ENCODE data around the gene ZNF70. TPM values are rescaled to one million over a fixed set of nuclear protein-coding genes. Genes with fewer than 3 reads are reported as not detected.

ZNF70 gene
- total and polyA plus RNA-seq, 10 of the 15 experiments (the other 5 are each of a cell fraction or from before 2014, with no cell fraction given): 0.15 to 2.3 (median 0.85) TPM

DNA sequence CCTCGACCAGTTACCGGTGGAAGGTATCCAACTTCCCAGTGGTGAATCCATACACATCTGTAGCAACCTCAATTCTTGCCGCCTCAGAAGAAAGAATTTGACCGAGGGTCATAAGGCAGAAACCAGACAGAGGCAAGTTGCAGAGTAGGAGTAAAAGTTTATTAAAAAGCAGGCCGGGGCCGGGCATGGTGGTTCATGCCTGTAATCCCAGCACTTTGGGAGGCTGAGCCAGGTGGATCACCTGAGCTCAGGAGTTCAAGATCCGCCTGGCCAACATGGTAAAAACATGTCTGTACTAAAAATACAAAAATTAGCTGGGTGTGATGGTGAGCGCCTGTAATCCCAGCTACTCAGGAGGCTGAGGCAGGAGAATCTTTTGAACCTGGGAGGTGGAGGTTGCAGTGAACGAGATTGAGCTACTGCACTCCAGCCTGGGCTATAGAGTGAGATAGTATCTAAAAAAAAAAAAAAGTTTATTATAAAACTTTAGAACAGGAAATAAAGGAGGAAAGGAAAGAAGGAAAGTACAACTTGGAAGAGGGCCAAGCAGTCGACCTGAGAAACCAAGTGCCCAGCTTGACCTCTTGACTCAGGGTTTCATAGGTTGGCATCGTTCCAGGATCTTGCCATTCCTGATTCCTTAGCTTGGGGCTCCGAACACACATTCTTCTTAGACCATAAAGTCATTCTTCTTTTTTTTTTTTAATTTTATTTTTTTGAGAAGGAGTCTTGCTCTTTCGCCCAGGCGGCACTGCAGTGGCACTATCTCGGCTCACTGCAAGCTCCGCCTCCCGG lies 32.3 kb downstream of the ZNF70 start (continued):
- TF ChIP-seq, protein P1, sequence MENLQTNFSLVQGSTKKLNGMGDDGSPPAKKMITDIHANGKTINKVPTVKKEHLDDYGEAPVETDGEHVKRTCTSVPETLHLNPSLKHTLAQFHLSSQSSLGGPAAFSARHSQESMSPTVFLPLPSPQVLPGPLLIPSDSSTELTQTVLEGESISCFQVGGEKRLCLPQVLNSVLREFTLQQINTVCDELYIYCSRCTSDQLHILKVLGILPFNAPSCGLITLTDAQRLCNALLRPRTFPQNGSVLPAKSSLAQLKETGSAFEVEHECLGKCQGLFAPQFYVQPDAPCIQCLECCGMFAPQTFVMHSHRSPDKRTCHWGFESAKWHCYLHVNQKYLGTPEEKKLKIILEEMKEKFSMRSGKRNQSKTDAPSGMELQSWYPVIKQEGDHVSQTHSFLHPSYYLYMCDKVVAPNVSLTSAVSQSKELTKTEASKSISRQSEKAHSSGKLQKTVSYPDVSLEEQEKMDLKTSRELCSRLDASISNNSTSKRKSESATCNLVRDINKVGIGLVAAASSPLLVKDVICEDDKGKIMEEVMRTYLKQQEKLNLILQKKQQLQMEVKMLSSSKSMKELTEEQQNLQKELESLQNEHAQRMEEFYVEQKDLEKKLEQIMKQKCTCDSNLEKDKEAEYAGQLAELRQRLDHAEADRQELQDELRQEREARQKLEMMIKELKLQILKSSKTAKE (IDR thresholded peaks at IDR 0.05; ENCODE audit: low read depth, poor library complexity, severe bottlenecking): no peak
- TF ChIP-seq RUNX3 (IDR thresholded peaks at IDR 0.05; ENCODE audit: low read length) (no peak), TARDBP (IDR thresholded peaks at IDR 0.05; ENCODE audit: borderline replicate concordance) (no peak), ZNF622 (IDR thresholded peaks at IDR 0.05) (no peak), RB1 (IDR thresholded peaks at IDR 0.05; ENCODE audit: borderline replicate concordance) (no peak)
- TF ChIP-seq, protein P2, sequence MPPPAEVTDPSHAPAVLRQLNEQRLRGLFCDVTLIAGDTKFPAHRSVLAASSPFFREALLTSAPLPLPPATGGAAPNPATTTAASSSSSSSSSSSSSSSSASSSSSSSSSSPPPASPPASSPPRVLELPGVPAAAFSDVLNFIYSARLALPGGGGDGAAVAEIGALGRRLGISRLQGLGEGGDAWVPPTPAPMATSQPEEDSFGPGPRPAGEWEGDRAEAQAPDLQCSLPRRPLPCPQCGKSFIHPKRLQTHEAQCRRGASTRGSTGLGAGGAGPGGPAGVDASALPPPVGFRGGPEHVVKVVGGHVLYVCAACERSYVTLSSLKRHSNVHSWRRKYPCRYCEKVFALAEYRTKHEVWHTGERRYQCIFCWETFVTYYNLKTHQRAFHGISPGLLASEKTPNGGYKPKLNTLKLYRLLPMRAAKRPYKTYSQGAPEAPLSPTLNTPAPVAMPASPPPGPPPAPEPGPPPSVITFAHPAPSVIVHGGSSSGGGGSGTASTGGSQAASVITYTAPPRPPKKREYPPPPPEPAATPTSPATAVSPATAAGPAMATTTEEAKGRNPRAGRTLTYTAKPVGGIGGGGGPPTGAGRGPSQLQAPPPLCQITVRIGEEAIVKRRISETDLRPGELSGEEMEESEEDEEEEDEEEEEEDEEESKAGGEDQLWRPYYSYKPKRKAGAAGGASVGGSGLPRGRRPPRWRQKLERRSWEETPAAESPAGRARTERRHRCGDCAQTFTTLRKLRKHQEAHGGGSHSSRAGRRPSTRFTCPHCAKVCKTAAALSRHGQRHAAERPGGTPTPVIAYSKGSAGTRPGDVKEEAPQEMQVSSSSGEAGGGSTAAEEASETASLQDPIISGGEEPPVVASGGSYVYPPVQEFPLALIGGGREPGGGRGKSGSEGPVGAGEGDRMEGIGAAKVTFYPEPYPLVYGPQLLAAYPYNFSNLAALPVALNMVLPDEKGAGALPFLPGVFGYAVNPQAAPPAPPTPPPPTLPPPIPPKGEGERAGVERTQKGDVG (CRISPR knock-in tag; IDR thresholded peaks at IDR 0.05): no peak
- TF ChIP-seq, protein P3, sequence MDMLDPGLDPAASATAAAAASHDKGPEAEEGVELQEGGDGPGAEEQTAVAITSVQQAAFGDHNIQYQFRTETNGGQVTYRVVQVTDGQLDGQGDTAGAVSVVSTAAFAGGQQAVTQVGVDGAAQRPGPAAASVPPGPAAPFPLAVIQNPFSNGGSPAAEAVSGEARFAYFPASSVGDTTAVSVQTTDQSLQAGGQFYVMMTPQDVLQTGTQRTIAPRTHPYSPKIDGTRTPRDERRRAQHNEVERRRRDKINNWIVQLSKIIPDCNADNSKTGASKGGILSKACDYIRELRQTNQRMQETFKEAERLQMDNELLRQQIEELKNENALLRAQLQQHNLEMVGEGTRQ (IDR thresholded peaks at IDR 0.05; ENCODE audit: borderline replicate concordance, low read depth, low read length): no peak
